PFSK-1 (cell line): ENCODE results near the gene KCNV2.

Experiments used
- POLR2AphosphoS5 ChIP-seq: IDR thresholded peaks from 2 replicates; pipeline ENCODE4 v1.6.1; 2012; ENCODE audit warnings: low read depth, mild to moderate bottlenecking, control low read depth, low read length, moderate library complexity
- SIN3A ChIP-seq: IDR thresholded peaks from 2 replicates; pipeline ENCODE4 v1.6.1; 2012; ENCODE audit warnings: mild to moderate bottlenecking, low read length, moderate library complexity, borderline replicate concordance; ENCODE audit not compliant: insufficient read depth
- TAF1 ChIP-seq: IDR thresholded peaks from 2 replicates; pipeline ENCODE4 v1.6.1; 2012; ENCODE audit warnings: low read length, control low read depth, borderline replicate concordance; ENCODE audit not compliant: insufficient read depth

- TF ChIP-seq POLR2AphosphoS5, result no peak
- no peak for TF ChIP-seq TAF1
- no peak for TF ChIP-seq SIN3A
These were observed 9.5 kb downstream of the KCNV2 start for GRCh38 chr9:2726650-2727340.
